GM12875 (cell line): ENCODE results near the gene OTOP3.

Experiments
- H3K4me3 ChIP-seq: one replicate; pipeline ENCODE4 v1.5.1; 2011; ENCODE audit warnings: low read depth, low read length, control low read depth
- CTCF ChIP-seq: IDR thresholded peaks from 2 replicates; pipeline ENCODE4 v1.5.1; 2011; ENCODE audit warnings: low read depth, mild to moderate bottlenecking, control low read depth, inconsistent platforms, low read length, moderate library complexity, borderline replicate concordance; ENCODE audit not compliant: insufficient read depth

OTOP3 gene

GRCh38 chr17:74919440-74920305 is 16.0 kb upstream of the OTOP3 start:
- no peak overlapping the region for H3K4me3 ChIP-seq
- peak; percentile 24; the same call in 1 of the 2 replicates for TF ChIP-seq CTCF

GRCh38 chr17:74920306-74920620 is 15.4 kb upstream of the OTOP3 start:
- no peak overlapping the region for H3K4me3 ChIP-seq
- no peak for TF ChIP-seq CTCF

GRCh38 chr17:74920642-74921025 is 15.1 kb upstream of the OTOP3 start:
- no peak overlapping the region for H3K4me3 ChIP-seq
- no peak for TF ChIP-seq CTCF

- no peak overlapping the region for H3K4me3 ChIP-seq
- TF ChIP-seq CTCF = no peak
Observed at GRCh38 chr17:74921026-74921681, 14.5 kb upstream of the OTOP3 start.

- no peak overlapping the region for H3K4me3 ChIP-seq
- TF ChIP-seq CTCF = no peak
Observed at GRCh38 chr17:74921769-74922168, 13.9 kb upstream of the OTOP3 start.

GRCh38 chr17:74922172-74922571 is 13.5 kb upstream of the OTOP3 start:
- no peak for TF ChIP-seq CTCF
- H3K4me3 ChIP-seq = no peak overlapping the region
